Skeletal muscle satellite cell (primary cell): Measurements from ENCODE around the gene ARRDC3.
"Not testable (repeated sequence)": the region's sequence is repeated elsewhere in the genome, so short reads cannot be mapped to it uniquely, and the experiment has no call there.

Source experiments
- H3K27me3 ChIP-seq: 2 replicates; pipeline ENCODE4 v1.7.0; 2013; ENCODE audit warnings: low read length; ENCODE audit not compliant: control insufficient read depth, insufficient read depth
- H3K36me3 ChIP-seq: 2 replicates; pipeline ENCODE4 v1.7.0; 2013; ENCODE audit warnings: mild to moderate bottlenecking, control low read depth, low read length; ENCODE audit not compliant: insufficient read depth
- H3K4me1 ChIP-seq: 2 replicates; pipeline ENCODE4 v1.7.0; 2013; ENCODE audit warnings: low read length; ENCODE audit not compliant: control insufficient read depth, insufficient read depth
- H3K4me2 ChIP-seq: 2 replicates; pipeline ENCODE4 v1.7.0; 2013; ENCODE audit warnings: mild to moderate bottlenecking, low read length
- H3K4me3 ChIP-seq: 2 replicates; pipeline ENCODE4 v1.7.0; 2013; ENCODE audit warnings: low read length
- H3K9ac ChIP-seq: 2 replicates; pipeline ENCODE4 v1.7.0; 2013; ENCODE audit warnings: mild to moderate bottlenecking, low read depth, low read length, moderate library complexity
- H3K9me3 ChIP-seq: replicated peaks from 2 replicates; pipeline ENCODE4 v1.7.0; 2013; ENCODE audit warnings: mild to moderate bottlenecking, control low read depth, low read length

Gene ARRDC3

DNA sequence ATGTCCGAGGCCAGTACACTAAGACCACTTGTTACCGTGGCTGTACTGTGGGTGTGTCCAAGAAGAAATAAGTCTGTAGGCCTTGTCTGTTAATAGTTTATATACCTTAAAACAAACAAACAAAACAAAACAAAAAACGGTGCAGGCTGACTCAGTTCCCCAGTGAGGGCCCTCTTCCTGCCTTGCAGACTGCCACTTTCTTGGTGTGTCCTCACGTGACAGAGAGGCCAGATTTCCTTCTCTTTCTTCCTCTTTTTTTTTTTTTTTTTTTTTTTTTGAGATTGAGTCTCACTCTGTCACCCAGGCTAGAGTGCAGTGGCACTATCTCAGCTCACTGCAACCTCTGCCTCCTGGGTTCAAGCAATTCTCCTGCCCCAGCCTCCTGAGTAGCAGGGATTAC, 28.2 kb downstream of the ARRDC3 start:
- not testable (repeated sequence) for H3K4me2 ChIP-seq, H3K4me3 ChIP-seq, H3K9me3 ChIP-seq, H3K4me1 ChIP-seq, H3K27me3 ChIP-seq, H3K36me3 ChIP-seq, H3K9ac ChIP-seq

GRCh38 chr5:91352831-91353695, 30.1 kb downstream of the ARRDC3 start:
- H3K4me2 ChIP-seq, result no peak overlapping the region
- H3K9me3 ChIP-seq, result no peaks in the 10 kb centered on the region
- H3K9ac ChIP-seq, result no peak overlapping the region
- no peaks in the 10 kb centered on the region for H3K27me3 ChIP-seq
- peaks cover 3% of the 10 kb centered on the region for H3K4me1 ChIP-seq
- H3K36me3 ChIP-seq, result no peaks in the 10 kb centered on the region
- no peak overlapping the region for H3K4me3 ChIP-seq

DNA sequence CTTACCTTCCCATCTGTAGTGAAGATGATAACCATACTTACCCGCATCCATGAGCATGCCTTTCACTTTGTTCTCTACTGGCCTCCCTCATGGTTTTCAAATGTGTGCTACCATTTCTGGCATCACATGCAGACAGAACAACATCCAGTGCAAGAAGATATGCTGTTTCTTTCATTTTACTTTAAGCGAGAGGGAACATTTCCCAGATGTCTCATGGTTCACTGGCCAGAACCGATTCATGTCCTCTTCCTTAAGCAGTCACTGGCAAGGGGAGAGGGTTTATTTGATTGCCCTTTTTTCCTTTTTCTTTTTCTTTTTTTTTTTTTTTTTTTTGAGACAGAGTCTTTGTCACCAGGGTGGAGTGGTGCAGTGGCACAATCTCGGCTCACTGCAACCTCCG, 37.7 kb downstream of the ARRDC3 start:
- Histone ChIP-seq H3K4me3 (no peak overlapping the region), H3K9ac (no peak overlapping the region), H3K4me1 (no peaks in the 10 kb centered on the region), H3K9me3 (no peaks in the 10 kb centered on the region), H3K36me3 (no peaks in the 10 kb centered on the region), H3K27me3 (no peaks in the 10 kb centered on the region), H3K4me2 (no peak overlapping the region)

GRCh38 chr5:91344661-91345200, 38.4 kb downstream of the ARRDC3 start:
- not testable (repeated sequence) for H3K4me1 ChIP-seq, H3K9ac ChIP-seq, H3K36me3 ChIP-seq, H3K4me3 ChIP-seq, H3K9me3 ChIP-seq, H3K27me3 ChIP-seq, H3K4me2 ChIP-seq

- H3K27me3 ChIP-seq, result no peaks in the 10 kb centered on the region
- no peak overlapping the region for H3K9ac ChIP-seq
- no peaks in the 10 kb centered on the region for H3K4me1 ChIP-seq
- no peak overlapping the region for H3K4me3 ChIP-seq
- no peak overlapping the region for H3K4me2 ChIP-seq
- H3K9me3 ChIP-seq, result no peaks in the 10 kb centered on the region
- H3K36me3 ChIP-seq, result no peaks in the 10 kb centered on the region
Observed at GRCh38 chr5:91343916-91344315, 39.2 kb downstream of the ARRDC3 start.

- H3K9me3 ChIP-seq, H3K36me3 ChIP-seq, H3K9ac ChIP-seq, H3K27me3 ChIP-seq, H3K4me3 ChIP-seq, H3K4me2 ChIP-seq, H3K4me1 ChIP-seq: not testable (repeated sequence)
Observed at GRCh38 chr5:91342931-91343330, 40.2 kb downstream of the ARRDC3 start.

- no peaks in the 10 kb centered on the region for H3K4me1 ChIP-seq
- no peaks in the 10 kb centered on the region for H3K36me3 ChIP-seq
- H3K9ac ChIP-seq, result no peak overlapping the region
- no peaks in the 10 kb centered on the region for H3K9me3 ChIP-seq
- no peak overlapping the region for H3K4me3 ChIP-seq
- no peak overlapping the region for H3K4me2 ChIP-seq
- no peaks in the 10 kb centered on the region for H3K27me3 ChIP-seq
Observed at GRCh38 chr5:91341154-91341553, 42.0 kb downstream of the ARRDC3 start.

DNA sequence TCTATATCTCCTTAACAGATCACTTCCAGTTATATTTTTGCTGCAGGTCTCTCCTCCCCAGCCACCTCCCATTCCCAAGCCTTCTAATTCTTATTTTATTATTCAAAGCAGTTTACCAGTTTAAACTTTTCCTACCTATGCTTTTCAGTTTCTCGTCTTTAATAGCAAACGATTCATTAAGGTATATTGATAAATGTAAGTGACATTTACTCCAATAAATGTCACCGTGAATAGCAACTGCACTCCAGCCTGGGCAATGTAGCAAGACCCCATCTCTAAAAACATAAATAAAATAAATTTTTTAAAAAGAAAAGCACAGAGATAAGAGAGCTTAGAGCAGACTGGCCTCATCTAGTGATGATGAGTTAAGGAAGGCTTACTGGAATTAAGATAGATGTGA, 42.6 kb downstream of the ARRDC3 start:
- Histone ChIP-seq H3K4me3 (no peak overlapping the region), H3K27me3 (no peaks in the 10 kb centered on the region), H3K4me1 (no peaks in the 10 kb centered on the region), H3K4me2 (no peak overlapping the region), H3K9me3 (no peaks in the 10 kb centered on the region), H3K9ac (no peak overlapping the region), H3K36me3 (no peaks in the 10 kb centered on the region)

DNA sequence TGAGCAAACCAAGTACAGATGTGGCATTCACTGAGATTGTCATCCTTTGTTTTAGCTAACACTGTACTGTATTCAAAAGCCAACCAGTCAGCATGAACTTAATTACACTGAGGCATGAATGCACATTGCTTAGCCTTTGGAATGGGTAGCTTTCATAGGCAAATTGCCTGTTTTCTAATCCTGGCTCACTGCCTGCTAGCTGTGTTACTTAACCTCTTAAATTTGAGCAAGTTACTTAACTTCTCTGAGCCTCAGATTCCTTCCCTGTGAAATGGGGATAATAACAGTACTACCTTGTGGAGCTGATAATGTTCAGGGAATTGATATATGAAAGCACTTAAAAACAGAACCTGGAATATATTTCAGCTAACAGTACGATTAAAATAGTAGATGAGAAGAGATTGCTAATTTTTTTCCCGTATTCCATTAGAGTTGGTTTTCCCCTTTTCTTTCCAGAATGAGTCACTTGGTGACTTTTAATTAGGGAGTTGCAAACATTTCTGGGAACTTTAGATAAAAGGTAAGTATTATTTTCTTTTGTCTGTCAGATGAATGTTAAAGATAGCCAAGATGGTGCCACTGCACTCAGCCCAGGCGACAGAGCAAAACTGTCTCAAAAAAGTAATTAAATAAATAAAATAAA, 43.9 kb downstream of the ARRDC3 start:
- no peak overlapping the region for H3K9ac ChIP-seq
- no peaks in the 10 kb centered on the region for H3K36me3 ChIP-seq
- no peaks in the 10 kb centered on the region for H3K4me1 ChIP-seq
- no peak overlapping the region for H3K4me2 ChIP-seq
- H3K4me3 ChIP-seq, result no peak overlapping the region
- no peaks in the 10 kb centered on the region for H3K27me3 ChIP-seq
- H3K9me3 ChIP-seq, result no peaks in the 10 kb centered on the region

- H3K4me3 ChIP-seq, result no peak overlapping the region
- H3K4me2 ChIP-seq, result no peak overlapping the region
- no peaks in the 10 kb centered on the region for H3K9me3 ChIP-seq
- H3K36me3 ChIP-seq, result no peaks in the 10 kb centered on the region
- H3K4me1 ChIP-seq, result peaks cover 11% of the 10 kb centered on the region
- no peaks in the 10 kb centered on the region for H3K27me3 ChIP-seq
- H3K9ac ChIP-seq, result no peak overlapping the region
Observed at GRCh38 chr5:91332267-91333045, 50.7 kb downstream of the ARRDC3 start.

GRCh38 chr5:91331705-91332104, 51.4 kb downstream of the ARRDC3 start:
- Histone ChIP-seq H3K9ac (no peak overlapping the region), H3K27me3 (no peaks in the 10 kb centered on the region), H3K4me2 (no peak overlapping the region), H3K36me3 (no peaks in the 10 kb centered on the region), H3K4me1 (peaks cover 11% of the 10 kb centered on the region), H3K9me3 (no peaks in the 10 kb centered on the region), H3K4me3 (no peak overlapping the region)
